K562 (cell line): Measurements from ENCODE around the gene CCSER1. TPM values are rescaled to one million over a fixed set of nuclear protein-coding genes. Genes with fewer than 3 reads are reported as not detected.

Experiments used
- FOXK2 ChIP-seq, 2 experiments: fragments of 450-650 bp; IDR thresholded peaks in 1 of 2; conservative IDR thresholded peaks in 1 of 2; 2 replicates each; pipeline ENCODE4 v1.6.1; 2016; ENCODE audit warnings: low read depth in 2 of 2, mild to moderate bottlenecking in 1 of 2
- FOXM1 ChIP-seq, 2 experiments: fragments of 450-650 bp in 1 of 2; sonication (generic) in 1 of 2; formaldehyde crosslinking in 1 of 2; IDR thresholded peaks; 2 replicates each; pipeline versions ENCODE4 v1.6.1 to v1.9.0; 2017 to 2022; ENCODE audit warnings: low read depth in 2 of 2, mild to moderate bottlenecking in 2 of 2, missing genetic modification reagents in 1 of 2, moderate library complexity in 1 of 2
- SPI1 ChIP-seq: IDR thresholded peaks from 2 replicates; pipeline ENCODE4 v1.6.1; 2011; ENCODE audit warnings: low read depth, low read length, control low read depth, borderline replicate concordance
- SRSF9 ChIP-seq: fragments of 200-400 bp; formaldehyde crosslinking; IDR thresholded peaks from 2 replicates; pipeline ENCODE4 v1.6.1; 2017; ENCODE audit warnings: low read depth, low read length, borderline replicate concordance
- polyA plus RNA-seq, 8 experiments: library from polyadenylated mRNA; depleted of rRNA in 4 of 8; stranded (reverse) in 5 of 8; unstranded in 3 of 8; fragments of >200 nt; fragmentation: Nextera tagmentation in 2 of 8; fragmentation: Illumina TruSeq in 1 of 8; extraction: Ambion mirVana in 2 of 8; extraction: Trizol in 1 of 8; gene quantifications; 2 replicates each; pipeline versions ENCODE4 v1.2.1 to v1.2.3, GENCODE V29; 2011 to 2014; ENCODE audit warnings: inconsistent platforms in 1 of 8, missing spikeins in 1 of 8
- total RNA-seq, 7 experiments: library from RNA; depleted of rRNA in 6 of 7; stranded (reverse); fragments of >200 nt in 6 of 7; fragmentation: Illumina TruSeq in 2 of 7; extraction: Trizol in 2 of 7; gene quantifications; 2 replicates each; pipeline versions ENCODE4 v1.2.1 to v1.2.3, GENCODE V29; 2011 to 2021; ENCODE audit warnings: low replicate concordance in 1 of 7
- TF ChIP-seq, protein P1 (sequence below): sonication (generic); formaldehyde crosslinking; IDR thresholded peaks from 2 replicates; pipeline ENCODE4 v1.8.1; 2023; ENCODE audit warnings: missing genetic modification reagents, mild to moderate bottlenecking, borderline replicate concordance
- TF ChIP-seq, protein P2 (sequence below): fragments of 450-650 bp; IDR thresholded peaks from 2 replicates; pipeline ENCODE4 v1.6.1; 2016; ENCODE audit warnings: borderline replicate concordance

The CCSER1 gene
- total and polyA plus RNA-seq, 9 of the 15 experiments (the other 6 are each of a cell fraction or from before 2014, with no cell fraction given), result not detected

DNA sequence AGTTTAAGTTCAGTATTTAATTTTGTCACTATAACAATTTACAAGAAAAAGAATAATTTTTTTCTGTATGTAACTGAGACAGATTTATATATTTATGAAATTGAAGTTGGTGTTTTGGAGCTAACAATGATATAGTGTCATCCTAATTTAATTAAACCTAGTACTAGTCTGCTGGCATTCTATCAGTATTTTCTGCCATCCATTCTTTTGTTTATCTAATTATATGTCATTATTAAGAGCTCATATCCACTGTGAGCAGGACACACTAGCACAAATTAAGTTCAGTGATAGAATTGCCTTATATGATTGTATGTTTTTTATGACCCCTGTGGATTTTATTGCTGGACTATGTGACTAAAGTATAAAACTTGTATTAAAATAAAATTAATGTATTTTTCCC is 996.5 kb downstream of the CCSER1 start (continued):
- TF ChIP-seq, protein P1, sequence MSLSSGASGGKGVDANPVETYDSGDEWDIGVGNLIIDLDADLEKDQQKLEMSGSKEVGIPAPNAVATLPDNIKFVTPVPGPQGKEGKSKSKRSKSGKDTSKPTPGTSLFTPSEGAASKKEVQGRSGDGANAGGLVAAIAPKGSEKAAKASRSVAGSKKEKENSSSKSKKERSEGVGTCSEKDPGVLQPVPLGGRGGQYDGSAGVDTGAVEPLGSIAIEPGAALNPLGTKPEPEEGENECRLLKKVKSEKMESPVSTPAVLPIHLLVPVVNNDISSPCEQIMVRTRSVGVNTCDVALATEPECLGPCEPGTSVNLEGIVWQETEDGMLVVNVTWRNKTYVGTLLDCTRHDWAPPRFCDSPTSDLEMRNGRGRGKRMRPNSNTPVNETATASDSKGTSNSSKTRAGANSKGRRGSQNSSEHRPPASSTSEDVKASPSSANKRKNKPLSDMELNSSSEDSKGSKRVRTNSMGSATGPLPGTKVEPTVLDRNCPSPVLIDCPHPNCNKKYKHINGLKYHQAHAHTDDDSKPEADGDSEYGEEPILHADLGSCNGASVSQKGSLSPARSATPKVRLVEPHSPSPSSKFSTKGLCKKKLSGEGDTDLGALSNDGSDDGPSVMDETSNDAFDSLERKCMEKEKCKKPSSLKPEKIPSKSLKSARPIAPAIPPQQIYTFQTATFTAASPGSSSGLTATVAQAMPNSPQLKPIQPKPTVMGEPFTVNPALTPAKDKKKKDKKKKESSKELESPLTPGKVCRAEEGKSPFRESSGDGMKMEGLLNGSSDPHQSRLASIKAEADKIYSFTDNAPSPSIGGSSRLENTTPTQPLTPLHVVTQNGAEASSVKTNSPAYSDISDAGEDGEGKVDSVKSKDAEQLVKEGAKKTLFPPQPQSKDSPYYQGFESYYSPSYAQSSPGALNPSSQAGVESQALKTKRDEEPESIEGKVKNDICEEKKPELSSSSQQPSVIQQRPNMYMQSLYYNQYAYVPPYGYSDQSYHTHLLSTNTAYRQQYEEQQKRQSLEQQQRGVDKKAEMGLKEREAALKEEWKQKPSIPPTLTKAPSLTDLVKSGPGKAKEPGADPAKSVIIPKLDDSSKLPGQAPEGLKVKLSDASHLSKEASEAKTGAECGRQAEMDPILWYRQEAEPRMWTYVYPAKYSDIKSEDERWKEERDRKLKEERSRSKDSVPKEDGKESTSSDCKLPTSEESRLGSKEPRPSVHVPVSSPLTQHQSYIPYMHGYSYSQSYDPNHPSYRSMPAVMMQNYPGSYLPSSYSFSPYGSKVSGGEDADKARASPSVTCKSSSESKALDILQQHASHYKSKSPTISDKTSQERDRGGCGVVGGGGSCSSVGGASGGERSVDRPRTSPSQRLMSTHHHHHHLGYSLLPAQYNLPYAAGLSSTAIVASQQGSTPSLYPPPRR (CRISPR knock-in tag), result no peak
- TF ChIP-seq SRSF9, result no peak
- no peak for TF ChIP-seq FOXM1 (IDR thresholded peaks at IDR 0.05; ENCODE audit: low read depth)
- no peak for TF ChIP-seq FOXM1 (CRISPR knock-in tag; IDR thresholded peaks at IDR 0.05; ENCODE audit: low read depth)
- TF ChIP-seq, protein P2, sequence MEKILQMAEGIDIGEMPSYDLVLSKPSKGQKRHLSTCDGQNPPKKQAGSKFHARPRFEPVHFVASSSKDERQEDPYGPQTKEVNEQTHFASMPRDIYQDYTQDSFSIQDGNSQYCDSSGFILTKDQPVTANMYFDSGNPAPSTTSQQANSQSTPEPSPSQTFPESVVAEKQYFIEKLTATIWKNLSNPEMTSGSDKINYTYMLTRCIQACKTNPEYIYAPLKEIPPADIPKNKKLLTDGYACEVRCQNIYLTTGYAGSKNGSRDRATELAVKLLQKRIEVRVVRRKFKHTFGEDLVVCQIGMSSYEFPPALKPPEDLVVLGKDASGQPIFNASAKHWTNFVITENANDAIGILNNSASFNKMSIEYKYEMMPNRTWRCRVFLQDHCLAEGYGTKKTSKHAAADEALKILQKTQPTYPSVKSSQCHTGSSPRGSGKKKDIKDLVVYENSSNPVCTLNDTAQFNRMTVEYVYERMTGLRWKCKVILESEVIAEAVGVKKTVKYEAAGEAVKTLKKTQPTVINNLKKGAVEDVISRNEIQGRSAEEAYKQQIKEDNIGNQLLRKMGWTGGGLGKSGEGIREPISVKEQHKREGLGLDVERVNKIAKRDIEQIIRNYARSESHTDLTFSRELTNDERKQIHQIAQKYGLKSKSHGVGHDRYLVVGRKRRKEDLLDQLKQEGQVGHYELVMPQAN, result no peak
- no peak for TF ChIP-seq SPI1
- TF ChIP-seq FOXK2 (conservative IDR thresholded peaks at IDR 0.05 in 1 of 2, IDR thresholded peaks at IDR 0.05 in 1 of 2; ENCODE audit: low read depth in 2 of 2), result no peak
